ENCODE measurements around the gene SCIMP.
A peak's percentile ranks its signal among the peaks of the same experiment; 100 is the strongest.

DNA sequence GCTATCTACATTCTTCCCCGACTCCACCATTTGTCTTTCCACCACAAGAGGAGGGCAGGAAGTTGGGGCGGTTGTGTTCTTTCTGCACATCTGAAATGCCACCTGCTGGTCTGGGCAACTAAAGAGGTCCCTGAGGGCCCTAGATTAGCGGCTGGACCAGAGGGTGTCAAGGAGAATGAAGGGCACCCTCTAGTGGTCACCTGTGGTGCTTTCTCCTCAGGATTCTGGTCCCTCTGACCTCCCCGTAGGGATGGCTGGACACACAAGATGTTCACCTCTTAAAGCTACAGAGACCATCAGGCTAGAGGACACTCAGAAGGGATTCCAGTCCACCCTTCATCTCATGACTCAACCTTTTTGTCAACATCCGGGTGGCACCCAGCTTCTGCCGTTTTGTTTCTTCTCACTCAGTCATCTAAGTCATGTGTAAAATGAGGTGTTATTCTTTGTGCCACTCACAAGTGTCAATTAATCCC, 2.9 kb upstream of the SCIMP start:
- TF ChIP-seq, protein P1, sequence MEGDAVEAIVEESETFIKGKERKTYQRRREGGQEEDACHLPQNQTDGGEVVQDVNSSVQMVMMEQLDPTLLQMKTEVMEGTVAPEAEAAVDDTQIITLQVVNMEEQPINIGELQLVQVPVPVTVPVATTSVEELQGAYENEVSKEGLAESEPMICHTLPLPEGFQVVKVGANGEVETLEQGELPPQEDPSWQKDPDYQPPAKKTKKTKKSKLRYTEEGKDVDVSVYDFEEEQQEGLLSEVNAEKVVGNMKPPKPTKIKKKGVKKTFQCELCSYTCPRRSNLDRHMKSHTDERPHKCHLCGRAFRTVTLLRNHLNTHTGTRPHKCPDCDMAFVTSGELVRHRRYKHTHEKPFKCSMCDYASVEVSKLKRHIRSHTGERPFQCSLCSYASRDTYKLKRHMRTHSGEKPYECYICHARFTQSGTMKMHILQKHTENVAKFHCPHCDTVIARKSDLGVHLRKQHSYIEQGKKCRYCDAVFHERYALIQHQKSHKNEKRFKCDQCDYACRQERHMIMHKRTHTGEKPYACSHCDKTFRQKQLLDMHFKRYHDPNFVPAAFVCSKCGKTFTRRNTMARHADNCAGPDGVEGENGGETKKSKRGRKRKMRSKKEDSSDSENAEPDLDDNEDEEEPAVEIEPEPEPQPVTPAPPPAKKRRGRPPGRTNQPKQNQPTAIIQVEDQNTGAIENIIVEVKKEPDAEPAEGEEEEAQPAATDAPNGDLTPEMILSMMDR (IDR thresholded peaks at IDR 0.05): peak; percentile 55
- no peak for TF ChIP-seq EZH2 (IDR thresholded peaks at IDR 0.05; ENCODE audit: borderline replicate concordance, insufficient read depth, low read depth, low read length, poor library complexity, severe bottlenecking)
